B cell (primary cell): ENCODE measurements around the gene IL36A. TPM values are rescaled to one million over a fixed set of nuclear protein-coding genes. Genes with fewer than 3 reads are reported as not detected.

Experiments used
- ATAC-seq: fragments of 200-7000 bp; cut with Tn5 transposase; one replicate; pipeline ENCODE4 v1.10.0; 2021; ENCODE audit warnings: low read depth, mild to moderate bottlenecking, moderate number of reproducible peaks, moderate library complexity
- CTCF ChIA-PET: fragments of 350-600 bp; sonication (Branson Sonifier 250); formaldehyde crosslinking; loops from one replicate; lab custom pipeline; 2021; ENCODE audit warnings: antibody characterized with exemption, inconsistent platforms; lab: Charles Lee
- POLR2A ChIA-PET: fragments of 350-600 bp; sonication (Branson Sonifier 250); formaldehyde crosslinking; loops from one replicate; lab custom pipeline; 2021; ENCODE audit warnings: antibody characterized with exemption; lab: Charles Lee
- DNase-seq: peaks from one replicate; pipeline ENCODE4 v3.0.0; 2013
- H2AFZ ChIP-seq: 2 replicates; pipeline ENCODE4 v1.6.1; 2012; ENCODE audit warnings: mild to moderate bottlenecking, low read depth, low read length; ENCODE audit not compliant: insufficient read depth, poor library complexity, severe bottlenecking
- H3K27ac ChIP-seq, 2 donors: 1 replicate in 1 of 2; 2 replicates in 1 of 2; pipeline ENCODE4 v1.5.1; 2012 to 2013; ENCODE audit warnings: low read length in 2 of 2, mild to moderate bottlenecking in 2 of 2, moderate library complexity in 1 of 2
- H3K27me3 ChIP-seq, 4 experiments: fragments of 200-600 bp in 1 of 4; sonication (generic) in 1 of 4; replicated peaks in 1 of 4; 1 replicate in 2 of 4; 2 replicates in 2 of 4; pipeline versions ENCODE4 v1.6.1 to v1.7.0; 2013 to 2016; ENCODE audit warnings: low read length in 3 of 4, mild to moderate bottlenecking in 2 of 4, mixed read lengths in 1 of 4, moderate library complexity in 1 of 4; ENCODE audit not compliant: insufficient read depth in 4 of 4, control insufficient read depth in 3 of 4; ENCODE audit errors: control extremely low read depth in 1 of 4
- H3K36me3 ChIP-seq, 2 experiments: replicated peaks in 1 of 2; 1 replicate in 1 of 2; 2 replicates in 1 of 2; pipeline versions ENCODE4 v1.6.1 to v1.7.1; 2013; ENCODE audit warnings: low read length in 1 of 2; ENCODE audit not compliant: insufficient read depth in 2 of 2, control insufficient read depth in 1 of 2; ENCODE audit errors: control extremely low read depth in 1 of 2, extremely low read depth in 1 of 2
- H3K4me1 ChIP-seq, 2 donors: fragments of 200-600 bp in 1 of 2; sonication (generic) in 1 of 2; 1 replicate in 1 of 2; 2 replicates in 1 of 2; pipeline versions ENCODE4 v1.5.1 to v1.6.1; 2013 to 2017; ENCODE audit warnings: low read length in 2 of 2; ENCODE audit not compliant: control insufficient read depth in 2 of 2, insufficient read depth in 2 of 2
- H3K4me2 ChIP-seq: replicated peaks from 2 replicates; pipeline ENCODE3; 2012; ENCODE audit warnings: mild to moderate bottlenecking, low read depth, low read length; ENCODE audit not compliant: poor library complexity, severe bottlenecking
- H3K4me3 ChIP-seq, 5 experiments: fragments of 200-600 bp in 1 of 5; sonication (generic) in 1 of 5; 1 replicate in 3 of 5; 2 replicates in 2 of 5; pipeline versions ENCODE4 v1.5.1 to v1.7.0; 2011 to 2016; ENCODE audit warnings: low read length in 4 of 5, mild to moderate bottlenecking in 4 of 5, low read depth in 2 of 5, control low read depth in 1 of 5, moderate library complexity in 1 of 5; ENCODE audit not compliant: insufficient read depth in 1 of 5; ENCODE audit errors: control extremely low read depth in 1 of 5, extremely low read depth in 1 of 5
- H3K79me2 ChIP-seq: fragments of 200-600 bp; sonication (generic); one replicate; pipeline ENCODE4 v1.6.0; 2016; ENCODE audit warnings: low read length; ENCODE audit not compliant: control insufficient read depth, insufficient read depth
- H3K9ac ChIP-seq: fragments of 200-600 bp; sonication (generic); 2 replicates; pipeline ENCODE4 v1.6.1; 2017; ENCODE audit warnings: mild to moderate bottlenecking, low read length, moderate library complexity
- H3K9me3 ChIP-seq, 3 donors: one replicate each; pipeline versions ENCODE4 v1.6.1 to v1.7.1; 2013; ENCODE audit warnings: low read length in 2 of 3; ENCODE audit not compliant: control insufficient read depth in 2 of 3, insufficient read depth in 1 of 3; ENCODE audit errors: control extremely low read depth in 1 of 3
- H4K20me1 ChIP-seq: 2 replicates; pipeline ENCODE4 v1.6.0; 2012; ENCODE audit warnings: mild to moderate bottlenecking, low read length; ENCODE audit not compliant: insufficient read depth, control insufficient read depth, poor library complexity, severe bottlenecking
- H3K27ac Mint-ChIP-seq: one replicate; pipeline ENCODE4 v1.8.0; 2021; ENCODE audit warnings: mixed read lengths
- H3K27me3 Mint-ChIP-seq: one replicate; pipeline ENCODE4 v1.8.0; 2021; ENCODE audit warnings: mixed read lengths
- H3K4me1 Mint-ChIP-seq: one replicate; pipeline ENCODE4 v1.8.0; 2021; ENCODE audit warnings: mixed read lengths
- H3K4me3 Mint-ChIP-seq: one replicate; pipeline ENCODE4 v1.8.0; 2021; ENCODE audit warnings: mixed read lengths
- H3K9me3 Mint-ChIP-seq: one replicate; pipeline ENCODE4 v1.8.0; 2022; ENCODE audit warnings: mixed read lengths; ENCODE audit not compliant: insufficient read depth
- EZH2 ChIP-seq: IDR thresholded peaks from 2 replicates; pipeline ENCODE4 v1.6.1; 2012; ENCODE audit warnings: borderline replicate concordance, low read depth, mild to moderate bottlenecking, moderate library complexity, low read length; ENCODE audit not compliant: insufficient read depth, poor library complexity, severe bottlenecking
- WGBS: methylation state at CpG from one replicate; pipeline ENCODE4 v1.1.5; 2013; ENCODE audit warnings: missing lambda C conversion rate; ENCODE audit not compliant: insufficient coverage; 5-methylcytosine and 5-hydroxymethylcytosine counted together
- intact Hi-C: fragments of 100-400 bp; cut with micrococcal nuclease; formaldehyde crosslinking; loops from one replicate; pipeline ENCODE4 v1.10.0; 2022
- polyA plus RNA-seq: library from polyadenylated mRNA; depleted of rRNA; stranded (reverse); fragments of >200 nt; gene quantifications from 2 replicates; pipeline ENCODE4 v1.2.3, GENCODE V29; 2012
- total RNA-seq, 2 donors: library from RNA; stranded (reverse); fragments of 120-200 nt in 1 of 2; gene quantifications; 1 replicate in 1 of 2; 2 replicates in 1 of 2; pipeline versions ENCODE4 v1.2.3 to v1.2.4, GENCODE V29; 2013 to 2022
- TF ChIP-seq, protein P1 (sequence below): fragments of 200-600 bp; IDR thresholded peaks from one replicate; pipeline ENCODE4 v1.8.0; 2022; ENCODE audit warnings: antibody characterized with exemption, mild to moderate bottlenecking

The IL36A gene
- total and polyA plus RNA-seq, 2 donors (not counting 1 experiment from before 2014, with no cell fraction given) = not detected

DNA sequence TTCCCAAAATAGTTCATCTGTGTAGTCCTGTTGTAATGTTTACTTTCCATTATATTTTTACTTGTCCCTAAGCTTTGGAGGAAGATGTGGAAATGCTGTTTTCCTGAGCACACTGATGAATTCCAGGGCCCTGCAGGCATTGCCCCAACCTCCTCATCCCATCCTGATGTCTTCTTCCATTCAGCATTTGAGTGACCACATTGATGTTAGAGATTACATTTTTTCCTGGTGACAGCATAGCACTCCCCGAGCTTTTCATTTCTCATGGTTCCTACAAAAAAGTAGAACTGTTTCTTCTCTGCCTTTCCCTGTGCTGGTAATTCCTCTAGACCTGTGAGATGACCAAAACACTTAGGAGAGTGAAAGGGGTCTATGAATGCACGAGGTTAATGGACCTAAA, 4.8 kb downstream of the IL36A start:
- Histone ChIP-seq H3K9me3 (no peaks in the 10 kb centered on the region), H3K79me2 (no peaks in the 10 kb centered on the region), H3K27ac (no peak overlapping the region), H2AFZ (no peak overlapping the region), H3K27me3 (peaks cover 0 to 2% (median 0%) of the 10 kb centered on the region in 4 experiments), H3K4me2 (no peak overlapping the region), H3K4me3 (no peak overlapping the region), H3K4me1 (no peaks in the 10 kb centered on the region), H3K36me3 (no peaks in the 10 kb centered on the region), H3K9ac (no peak overlapping the region), H4K20me1 (no peaks in the 10 kb centered on the region)
- no peak overlapping the region for H3K4me3 Mint-ChIP-seq
- ChIA-PET POLR2A (no interaction called here), CTCF (no interaction called here)
- no peaks in the 10 kb centered on the region for H3K4me1 Mint-ChIP-seq
- whole genome bisulfite sequencing = no CpG with 5 or more reads among the region's 2 CpGs
- intact Hi-C loops = no loop called here
- no peaks in the 10 kb centered on the region for H3K9me3 Mint-ChIP-seq
- ATAC-seq (no peak), DNase-seq (no peak)
- H3K27me3 Mint-ChIP-seq = peaks cover 38% of the 10 kb centered on the region
- no peak for TF ChIP-seq EZH2
- TF ChIP-seq, protein P1, sequence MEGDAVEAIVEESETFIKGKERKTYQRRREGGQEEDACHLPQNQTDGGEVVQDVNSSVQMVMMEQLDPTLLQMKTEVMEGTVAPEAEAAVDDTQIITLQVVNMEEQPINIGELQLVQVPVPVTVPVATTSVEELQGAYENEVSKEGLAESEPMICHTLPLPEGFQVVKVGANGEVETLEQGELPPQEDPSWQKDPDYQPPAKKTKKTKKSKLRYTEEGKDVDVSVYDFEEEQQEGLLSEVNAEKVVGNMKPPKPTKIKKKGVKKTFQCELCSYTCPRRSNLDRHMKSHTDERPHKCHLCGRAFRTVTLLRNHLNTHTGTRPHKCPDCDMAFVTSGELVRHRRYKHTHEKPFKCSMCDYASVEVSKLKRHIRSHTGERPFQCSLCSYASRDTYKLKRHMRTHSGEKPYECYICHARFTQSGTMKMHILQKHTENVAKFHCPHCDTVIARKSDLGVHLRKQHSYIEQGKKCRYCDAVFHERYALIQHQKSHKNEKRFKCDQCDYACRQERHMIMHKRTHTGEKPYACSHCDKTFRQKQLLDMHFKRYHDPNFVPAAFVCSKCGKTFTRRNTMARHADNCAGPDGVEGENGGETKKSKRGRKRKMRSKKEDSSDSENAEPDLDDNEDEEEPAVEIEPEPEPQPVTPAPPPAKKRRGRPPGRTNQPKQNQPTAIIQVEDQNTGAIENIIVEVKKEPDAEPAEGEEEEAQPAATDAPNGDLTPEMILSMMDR = no peak
- no peak overlapping the region for H3K27ac Mint-ChIP-seq

- no peaks in the 10 kb centered on the region for H4K20me1 ChIP-seq
- H3K79me2 ChIP-seq = no peaks in the 10 kb centered on the region
- H3K27ac ChIP-seq = no peak overlapping the region
- no peak overlapping the region for H3K9ac ChIP-seq
- no peaks in the 10 kb centered on the region for H3K9me3 Mint-ChIP-seq
- no peak for DNase-seq
- no peak overlapping the region for H3K27ac Mint-ChIP-seq
- H3K36me3 ChIP-seq = no peaks in the 10 kb centered on the region
- no CpG with 5 or more reads among the region's 1 CpG for WGBS
- no peaks in the 10 kb centered on the region for H3K9me3 ChIP-seq
- no peaks in the 10 kb centered on the region for H3K4me1 ChIP-seq
- no peak overlapping the region for H3K4me2 ChIP-seq
- no peak overlapping the region for H2AFZ ChIP-seq
- TF ChIP-seq, protein P1 = no peak
- no peak for TF ChIP-seq EZH2
- ChIA-PET CTCF (no interaction called here), POLR2A (no interaction called here)
- no peak overlapping the region for H3K4me3 ChIP-seq
- peaks cover 0 to 2% (median 0%) of the 10 kb centered on the region in 4 experiments for H3K27me3 ChIP-seq
- ATAC-seq = no peak
- H3K4me3 Mint-ChIP-seq = no peak overlapping the region
- H3K27me3 Mint-ChIP-seq = peaks cover 33% of the 10 kb centered on the region
- intact Hi-C loops = no loop called here
- no peaks in the 10 kb centered on the region for H3K4me1 Mint-ChIP-seq
Measured at GRCh38 chr2:113011108-113011507, 5.8 kb downstream of the IL36A start.
